Lung (tissue), 12 donors: ENCODE data around the gene COL1A1. TPM values are rescaled to one million over a fixed set of nuclear protein-coding genes. Genes with fewer than 3 reads are reported as not detected.

Source experiments
- ATAC-seq: fragments of 200-7000 bp; cut with Tn5 transposase; one replicate; pipeline ENCODE4 v1.9.1; 2020; ENCODE audit warnings: moderate number of reproducible peaks; ENCODE audit not compliant: insufficient read depth, low FRiP score
- DNase-seq, 3 donors: peaks; one replicate each; pipeline ENCODE4 v3.0.0-alpha.2; 2013 to 2017
- H3K27ac ChIP-seq, 2 donors: one replicate each; pipeline ENCODE4 v1.5.1; 2013; ENCODE audit warnings: mild to moderate bottlenecking in 2 of 2, moderate library complexity in 2 of 2, control low read depth in 1 of 2, inconsistent platforms in 1 of 2, low read depth in 1 of 2, low read length in 1 of 2
- H3K27me3 ChIP-seq, 3 donors: one replicate each; pipeline ENCODE4 v1.5.1; 2013; ENCODE audit warnings: low read length in 2 of 3; ENCODE audit not compliant: control insufficient read depth in 3 of 3, insufficient read depth in 3 of 3
- H3K36me3 ChIP-seq, 4 donors: one replicate each; pipeline ENCODE4 v1.5.1; 2013; ENCODE audit warnings: low read length in 4 of 4, mild to moderate bottlenecking in 1 of 4, moderate library complexity in 1 of 4; ENCODE audit not compliant: control insufficient read depth in 4 of 4, insufficient read depth in 4 of 4
- H3K4me1 ChIP-seq, 5 donors: one replicate each; pipeline ENCODE4 v1.5.1; 2013; ENCODE audit warnings: low read length in 5 of 5, mild to moderate bottlenecking in 2 of 5, moderate library complexity in 1 of 5; ENCODE audit not compliant: control insufficient read depth in 5 of 5, insufficient read depth in 5 of 5
- H3K4me3 ChIP-seq: one replicate; pipeline ENCODE4 v1.5.1; 2013; ENCODE audit warnings: mild to moderate bottlenecking, control low read depth, moderate library complexity
- H3K9ac ChIP-seq, 2 donors: one replicate each; pipeline ENCODE4 v1.5.1; 2013; ENCODE audit warnings: low read length in 2 of 2, control low read depth in 1 of 2; ENCODE audit not compliant: insufficient read depth in 1 of 2
- H3K9me3 ChIP-seq, 4 donors: one replicate each; pipeline ENCODE4 v1.5.1; 2013; ENCODE audit warnings: low read length in 3 of 4, mild to moderate bottlenecking in 1 of 4, moderate library complexity in 1 of 4; ENCODE audit not compliant: control insufficient read depth in 4 of 4, insufficient read depth in 3 of 4
- CTCF ChIP-seq: IDR thresholded peaks from 2 replicates; pipeline ENCODE4 v1.5.1; 2012; ENCODE audit warnings: mild to moderate bottlenecking; ENCODE audit errors: control extremely low read depth, extremely low read depth
- WGBS, 2 donors: extraction: QIAGEN DNeasy Blood & Tissue Kit; methylation state at CpG; one replicate each; pipeline ENCODE4 v1.1.7; 2013; 5-methylcytosine and 5-hydroxymethylcytosine counted together
- polyA plus RNA-seq, 2 donors: library from polyadenylated mRNA; stranded (reverse); fragments of 200-250 nt; gene quantifications; one replicate each; pipeline ENCODE4 v1.2.1, GENCODE V29; 2013
- total RNA-seq, 2 donors: library from RNA; depleted of rRNA in 1 of 2; stranded (reverse); fragments of >200 nt in 1 of 2; gene quantifications; one replicate each; pipeline ENCODE4 v1.2.1, GENCODE V29; 2014 to 2021
- donor health status: control.
- donor health status: control.
- donor health status: Bipolar disorder and iron deficiency.
- donor health status: healthy.
- donor health status: DM: yes; HTN: yes; CAD: no.

COL1A1 gene
- total and polyA plus RNA-seq, 4 donors = 30.5 to 1,330 (median 283) TPM

- no peak for TF ChIP-seq CTCF
- 93 to 96% methylated on average over 16 of the region's 16 CpGs for WGBS, 2 donors
- Histone ChIP-seq H3K9ac (no peak overlapping the region), H3K4me1 (peaks cover 0 to 30% (median 10%) of the 10 kb centered on the region in 5 donors), H3K4me3 (no peak overlapping the region), H3K27me3 (no peaks in the 10 kb centered on the region), H3K9me3 (no peaks in the 10 kb centered on the region), H3K36me3 (no peaks in the 10 kb centered on the region), H3K27ac (peak overlapping the region in 1 of 2 donors; percentile 12)
- no peak for ATAC-seq
- DNase-seq = no peak
Observed at GRCh38 chr17:50175035-50175807, 26.2 kb downstream of the COL1A1 start.

GRCh38 chr17:50174444-50174843, 27.0 kb downstream of the COL1A1 start:
- ATAC-seq (no peak), DNase-seq (no peak)
- no peaks in the 10 kb centered on the region for H3K36me3 ChIP-seq
- WGBS, 2 donors = 76 to 80% methylated on average over 6 of the region's 6 CpGs
- no peaks in the 10 kb centered on the region for H3K9me3 ChIP-seq
- H3K9ac ChIP-seq = no peak overlapping the region
- TF ChIP-seq CTCF = no peak
- H3K4me3 ChIP-seq = no peak overlapping the region
- H3K27me3 ChIP-seq = no peaks in the 10 kb centered on the region
- H3K4me1 ChIP-seq = peaks cover 0 to 30% (median 10%) of the 10 kb centered on the region in 5 donors
- H3K27ac ChIP-seq = no peak overlapping the region

- no peak overlapping the region for H3K4me3 ChIP-seq
- peaks cover 0 to 26% (median 10%) of the 10 kb centered on the region in 5 donors for H3K4me1 ChIP-seq
- TF ChIP-seq CTCF = no peak
- ATAC-seq = no peak
- H3K9me3 ChIP-seq = no peaks in the 10 kb centered on the region
- peak overlapping the region; percentile 62 to 71 for H3K27ac ChIP-seq
- WGBS, 2 donors = 55 to 71% methylated on average over 10 of the region's 10 CpGs
- no peaks in the 10 kb centered on the region for H3K36me3 ChIP-seq
- H3K9ac ChIP-seq = no peak overlapping the region
- no peaks in the 10 kb centered on the region for H3K27me3 ChIP-seq
- DNase-seq = peak in 2 of 3 donors; percentile 54 to 70
Observed at GRCh38 chr17:50173335-50173941, 28.0 kb downstream of the COL1A1 start.
